Effector memory CD4-positive, alpha-beta T cell (primary cell): ENCODE measurements around the gene GNMT.
A peak's percentile ranks its signal among the peaks of the same experiment; 100 is the strongest.
"Not testable (repeated sequence)": the region's sequence is repeated elsewhere in the genome, so short reads cannot be mapped to it uniquely, and the experiment has no call there.

Source experiments
- DNase-seq, 3 donors: peaks; one replicate each; pipeline ENCODE4 v3.0.0-alpha.2; 2020
- H3K27ac ChIP-seq: 2 replicates; pipeline ENCODE4 v1.7.0; 2013; ENCODE audit warnings: mild to moderate bottlenecking, low read length, moderate library complexity; ENCODE audit not compliant: insufficient read depth, poor library complexity, severe bottlenecking
- H3K27me3 ChIP-seq: replicated peaks from 2 replicates; pipeline ENCODE4 v1.7.0; 2013; ENCODE audit warnings: mild to moderate bottlenecking, low read length; ENCODE audit not compliant: insufficient read depth, control insufficient read depth, poor library complexity, severe bottlenecking
- H3K36me3 ChIP-seq: 2 replicates; pipeline ENCODE4 v1.7.0; 2013; ENCODE audit warnings: mild to moderate bottlenecking, low read length, moderate library complexity; ENCODE audit not compliant: control insufficient read depth, insufficient read depth
- H3K4me1 ChIP-seq: 2 replicates; pipeline ENCODE4 v1.7.0; 2013; ENCODE audit warnings: low read length, mild to moderate bottlenecking; ENCODE audit not compliant: control insufficient read depth, insufficient read depth, poor library complexity, severe bottlenecking
- H3K4me3 ChIP-seq: 2 replicates; pipeline ENCODE4 v1.7.0; 2013; ENCODE audit warnings: low read length, low read depth, mild to moderate bottlenecking; ENCODE audit not compliant: insufficient read depth, poor library complexity, severe bottlenecking
- H3K9me3 ChIP-seq: 2 replicates; pipeline ENCODE4 v1.7.0; 2013; ENCODE audit warnings: mild to moderate bottlenecking, low read length, moderate library complexity; ENCODE audit not compliant: control insufficient read depth

GNMT gene

DNA sequence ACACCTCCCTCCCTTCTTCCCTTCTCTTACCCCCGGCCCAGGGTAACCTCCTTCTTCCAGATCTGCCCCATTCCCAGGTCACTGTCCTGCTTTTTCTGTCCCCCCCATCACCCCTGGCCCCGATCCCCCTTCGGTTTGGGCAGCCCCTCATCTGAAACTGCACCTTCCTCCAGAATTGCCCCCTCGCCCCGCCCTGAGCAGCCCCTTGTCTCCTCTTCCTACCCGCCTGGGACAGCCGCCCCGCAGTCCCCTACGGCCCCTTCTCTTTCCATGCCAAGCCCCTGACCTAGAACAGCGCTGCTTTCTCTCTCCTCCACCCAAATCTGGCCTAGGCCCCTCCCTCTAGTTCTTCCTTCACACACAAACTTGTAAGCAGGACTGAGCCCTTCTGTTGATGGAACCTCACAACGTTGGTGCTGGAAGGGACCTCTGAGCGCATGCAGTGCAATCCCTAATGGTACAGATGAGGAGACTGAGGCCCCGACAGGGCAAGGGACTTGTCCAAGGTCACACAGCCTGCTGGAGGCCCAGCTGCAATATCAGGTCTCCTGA is 24.4 kb downstream of the GNMT start:
- Histone ChIP-seq H3K27ac (peak overlapping the region; percentile 85), H3K4me3 (peak overlapping the region; percentile 95), H3K36me3 (peaks cover 15% of the 10 kb centered on the region), H3K4me1 (peaks cover 40% of the 10 kb centered on the region), H3K9me3 (no peaks in the 10 kb centered on the region), H3K27me3 (no peaks in the 10 kb centered on the region)
- no peak for DNase-seq

DNA sequence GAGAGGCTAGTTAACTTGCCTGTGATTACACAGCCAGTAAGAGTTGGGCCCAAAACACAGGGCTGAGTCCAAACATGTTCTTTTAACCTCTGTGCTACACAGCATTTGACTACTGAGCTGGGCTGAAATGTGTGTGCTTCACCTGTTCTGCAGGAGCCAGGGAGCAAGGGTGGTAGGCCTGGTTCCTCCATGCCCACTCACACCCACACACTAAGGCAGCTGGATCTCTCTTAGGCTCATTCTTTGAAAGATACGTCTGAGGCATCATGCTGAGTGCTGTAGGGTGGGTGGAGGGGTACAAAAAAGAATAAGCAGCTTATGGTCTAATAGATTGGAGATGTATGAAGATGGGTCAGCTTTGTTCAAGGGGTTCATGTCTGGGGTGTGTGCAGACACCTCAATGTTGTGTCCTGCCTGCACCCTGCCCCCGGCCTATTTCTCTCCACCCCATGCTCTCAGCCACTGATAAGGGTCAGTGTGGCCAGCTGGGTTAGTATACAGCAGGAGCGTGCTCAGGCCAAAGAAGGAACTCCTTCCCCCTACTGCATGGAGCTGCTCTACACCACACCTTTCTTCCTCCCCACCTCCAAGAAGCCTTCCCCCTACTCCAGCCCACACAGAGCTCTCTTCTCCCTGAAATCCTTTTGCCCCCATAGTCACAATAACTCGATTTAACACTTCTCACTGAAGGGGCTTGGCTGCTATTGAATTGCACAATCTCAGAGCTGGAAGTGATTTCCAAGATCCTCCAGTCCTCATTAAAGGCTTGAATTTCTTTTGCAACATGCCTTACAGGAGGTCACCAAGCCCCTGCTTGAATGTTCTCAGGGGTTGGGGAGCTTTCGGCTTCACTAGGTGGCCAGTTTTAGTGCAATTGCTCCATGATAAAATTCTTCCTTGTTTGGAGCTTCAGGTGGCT is 27.2 kb downstream of the GNMT start:
- Histone ChIP-seq H3K27me3 (no peaks in the 10 kb centered on the region), H3K27ac (no peak overlapping the region), H3K4me1 (peaks cover 33% of the 10 kb centered on the region), H3K36me3 (peaks cover 27% of the 10 kb centered on the region), H3K4me3 (no peak overlapping the region), H3K9me3 (no peaks in the 10 kb centered on the region)
- DNase-seq: no peak

DNA sequence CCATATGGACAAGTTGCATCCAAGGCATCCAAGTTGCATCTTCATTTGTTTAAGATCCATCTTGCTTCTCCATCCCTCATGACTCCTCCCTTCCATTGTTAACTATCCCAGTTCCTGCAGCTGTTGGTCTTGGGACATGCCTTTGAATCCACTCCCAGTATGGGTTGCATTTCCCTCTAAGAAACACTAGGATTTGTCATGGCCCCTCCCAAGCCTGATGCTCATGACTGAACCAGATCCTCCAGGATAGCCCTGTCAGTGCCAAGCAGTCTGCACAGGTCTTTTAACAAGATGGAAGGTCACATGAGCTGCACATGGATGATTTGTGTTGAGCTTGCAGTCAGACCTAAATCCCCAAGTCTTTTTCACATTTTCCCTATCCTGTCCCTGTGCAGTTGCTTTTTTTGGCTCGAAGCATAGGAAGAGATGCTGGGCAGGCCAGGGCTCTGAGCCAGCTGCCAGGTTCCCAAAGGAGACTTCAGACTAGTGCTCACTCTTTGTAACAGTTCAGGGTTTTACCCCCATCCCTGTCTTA is 28.0 kb downstream of the GNMT start:
- Histone ChIP-seq H3K4me1 (peaks cover 32% of the 10 kb centered on the region), H3K27ac (no peak overlapping the region), H3K27me3 (no peaks in the 10 kb centered on the region), H3K36me3 (peaks cover 27% of the 10 kb centered on the region), H3K9me3 (no peaks in the 10 kb centered on the region), H3K4me3 (no peak overlapping the region)
- DNase-seq: no peak

DNA sequence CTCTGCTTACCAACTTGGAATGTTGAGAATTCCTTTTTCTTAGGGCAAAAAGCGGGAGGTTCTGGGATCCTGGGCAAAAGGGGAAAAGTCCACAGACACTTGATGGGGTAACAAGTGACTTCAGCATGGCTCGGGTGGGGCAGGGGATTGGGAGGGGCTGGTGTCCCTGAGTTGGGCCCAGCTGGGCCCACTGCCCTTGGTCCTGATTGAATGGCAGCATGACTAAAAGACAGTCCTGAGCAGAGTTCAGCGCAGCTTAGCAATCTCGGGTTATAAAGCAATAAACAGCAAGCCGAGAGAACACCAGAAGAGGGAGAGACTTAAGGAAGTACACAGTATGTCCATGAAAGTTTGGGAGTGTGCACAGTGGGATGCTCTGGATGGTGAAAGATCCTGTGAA is 29.4 kb downstream of the GNMT start:
- no peaks in the 10 kb centered on the region for H3K9me3 ChIP-seq
- H3K4me3 ChIP-seq: no peak overlapping the region
- H3K27ac ChIP-seq: no peak overlapping the region
- peaks cover 31% of the 10 kb centered on the region for H3K36me3 ChIP-seq
- peaks cover 27% of the 10 kb centered on the region for H3K4me1 ChIP-seq
- no peaks in the 10 kb centered on the region for H3K27me3 ChIP-seq
- no peak for DNase-seq

DNA sequence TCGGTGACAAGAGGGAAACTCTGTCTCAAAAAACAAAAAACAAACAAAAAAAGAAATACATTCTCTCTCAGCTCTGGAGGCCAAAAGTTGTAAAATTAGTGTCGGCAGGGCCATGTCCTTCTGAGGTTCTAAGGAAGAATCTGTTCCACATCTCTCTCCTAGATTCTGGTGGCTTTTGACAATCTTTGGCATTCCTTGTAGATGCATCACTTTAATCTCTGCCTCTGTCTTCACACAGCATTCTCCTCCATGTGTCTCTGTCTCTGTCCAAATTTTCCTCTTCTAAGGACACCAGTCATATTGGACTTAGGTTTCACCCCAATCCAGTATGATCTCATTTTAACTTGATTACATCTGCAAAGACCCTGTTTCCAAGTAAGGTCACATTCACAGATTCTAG is 32.9 kb downstream of the GNMT start:
- no peak overlapping the region for H3K4me3 ChIP-seq
- no peaks in the 10 kb centered on the region for H3K27me3 ChIP-seq
- no peak for DNase-seq
- no peak overlapping the region for H3K27ac ChIP-seq
- no peaks in the 10 kb centered on the region for H3K4me1 ChIP-seq
- peaks cover 31% of the 10 kb centered on the region for H3K36me3 ChIP-seq
- no peaks in the 10 kb centered on the region for H3K9me3 ChIP-seq

DNA sequence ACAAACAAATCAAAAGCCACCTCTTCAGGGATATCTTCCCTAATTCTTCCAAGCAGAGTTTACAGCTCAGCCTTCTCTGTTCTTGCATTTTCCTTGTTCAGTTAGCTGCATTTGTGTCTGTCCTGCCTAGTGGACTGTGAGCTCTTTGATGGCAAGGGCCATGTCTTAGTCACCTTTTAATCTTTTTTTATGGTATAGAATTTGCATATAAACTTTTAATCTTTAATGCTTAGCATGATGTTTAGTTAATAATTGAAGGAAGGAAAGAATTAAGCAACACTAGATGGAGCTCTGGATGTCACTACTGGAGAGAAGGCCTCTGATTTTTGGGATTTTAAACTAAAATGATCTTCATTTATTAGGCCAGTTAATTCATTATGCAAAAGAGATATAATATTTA is 36.0 kb downstream of the GNMT start:
- DNase-seq: no peak
- no peak overlapping the region for H3K27ac ChIP-seq
- H3K36me3 ChIP-seq: peaks cover 11% of the 10 kb centered on the region

DNA sequence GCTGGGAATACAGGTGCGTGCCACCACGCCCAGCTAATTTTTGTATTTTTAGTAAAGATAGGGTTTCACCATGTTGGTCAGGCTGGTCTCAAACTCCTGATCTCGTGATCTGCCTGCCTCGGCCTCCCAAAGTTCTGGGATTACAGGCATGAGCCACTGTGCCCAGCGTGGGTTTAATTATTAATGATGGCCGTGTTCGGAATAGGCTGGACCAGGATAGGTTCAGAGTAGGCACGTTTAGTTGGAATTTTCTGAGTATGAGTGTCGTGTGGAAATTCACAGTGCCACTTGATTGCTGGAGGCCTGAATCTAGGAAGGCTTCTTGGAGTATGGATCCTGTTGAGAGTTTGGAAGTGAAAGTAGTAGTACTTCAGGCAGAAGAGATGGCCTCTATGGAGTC is 37.7 kb downstream of the GNMT start:
- not testable (repeated sequence) for H3K9me3 ChIP-seq, H3K27ac ChIP-seq, H3K27me3 ChIP-seq, DNase-seq, H3K36me3 ChIP-seq, H3K4me3 ChIP-seq, H3K4me1 ChIP-seq

More for the DNA sequence above, 36.0 kb downstream of the GNMT start:
- H3K27me3 ChIP-seq: no peaks in the 10 kb centered on the region
- H3K4me1 ChIP-seq: no peaks in the 10 kb centered on the region
- no peak overlapping the region for H3K4me3 ChIP-seq
- no peaks in the 10 kb centered on the region for H3K9me3 ChIP-seq

DNA sequence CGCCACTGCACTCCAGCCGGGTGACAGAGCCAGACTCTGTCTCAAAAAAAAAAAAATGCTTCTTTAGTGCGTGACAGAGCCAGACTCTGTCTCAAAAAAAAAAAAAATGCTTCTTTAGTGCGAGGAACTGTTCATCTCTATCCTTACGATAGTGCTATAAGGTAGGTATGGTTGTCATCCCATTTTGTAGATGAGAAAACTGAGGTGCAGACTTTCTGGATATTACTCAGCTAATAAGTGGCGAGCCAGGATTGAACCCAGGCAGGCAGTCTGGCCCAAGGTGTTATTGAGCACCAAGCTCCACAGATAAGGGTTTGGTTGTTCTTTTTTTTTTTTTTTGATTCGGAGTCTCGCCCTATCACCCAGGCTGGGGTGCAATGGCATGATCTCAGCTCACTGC is 41.3 kb downstream of the GNMT start:
- Histone ChIP-seq H3K4me1 (no peaks in the 10 kb centered on the region), H3K36me3 (peaks cover 13% of the 10 kb centered on the region), H3K27ac (no peak overlapping the region), H3K9me3 (no peaks in the 10 kb centered on the region), H3K27me3 (no peaks in the 10 kb centered on the region), H3K4me3 (no peak overlapping the region)
- DNase-seq: no peak

DNA sequence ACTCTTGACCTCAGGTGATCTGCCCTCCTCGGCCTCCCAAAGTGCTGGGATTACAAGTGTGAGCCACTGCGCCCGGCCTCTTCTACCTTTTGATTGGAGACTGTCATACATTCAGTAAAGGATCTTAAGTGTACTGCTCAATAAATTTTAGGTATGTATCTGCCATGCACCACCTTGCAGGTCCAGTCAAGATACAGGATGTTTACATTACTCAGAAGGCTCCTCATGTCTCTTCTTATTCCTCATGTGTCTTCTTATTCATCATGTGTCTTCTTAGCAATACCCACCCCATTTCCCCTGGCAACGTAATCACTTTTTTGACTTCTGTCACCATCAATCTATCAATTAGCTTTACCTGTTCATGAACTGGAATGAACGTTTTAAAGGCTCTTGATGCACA is 45.3 kb downstream of the GNMT start:
- no peak overlapping the region for H3K4me3 ChIP-seq
- no peaks in the 10 kb centered on the region for H3K27me3 ChIP-seq
- peaks cover 2% of the 10 kb centered on the region for H3K4me1 ChIP-seq
- H3K9me3 ChIP-seq: no peaks in the 10 kb centered on the region
- DNase-seq: no peak
- H3K36me3 ChIP-seq: peaks cover 47% of the 10 kb centered on the region
- H3K27ac ChIP-seq: no peak overlapping the region

DNA sequence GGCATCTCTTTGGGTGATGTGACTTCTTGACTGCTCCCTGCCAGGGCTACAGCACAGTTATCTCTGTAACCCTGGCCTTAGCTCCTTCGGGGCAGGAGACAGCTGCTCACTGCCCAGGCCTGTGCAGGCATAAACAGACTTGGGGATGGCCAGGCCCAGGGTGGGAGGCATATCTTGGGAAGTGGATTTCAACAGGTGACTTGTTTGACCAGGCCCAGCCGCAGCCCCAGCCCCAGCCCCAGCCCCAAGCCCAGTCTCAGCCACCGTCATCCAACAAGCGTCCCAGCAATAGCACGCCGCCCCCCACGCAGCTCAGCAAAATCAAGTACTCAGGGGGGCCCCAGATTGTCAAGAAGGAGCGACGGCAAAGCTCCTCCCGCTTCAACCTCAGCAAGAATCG is 45.7 kb downstream of the GNMT start:
- Histone ChIP-seq H3K36me3 (peaks cover 52% of the 10 kb centered on the region), H3K27me3 (no peaks in the 10 kb centered on the region), H3K4me1 (peaks cover 2% of the 10 kb centered on the region), H3K4me3 (no peak overlapping the region), H3K9me3 (no peaks in the 10 kb centered on the region), H3K27ac (no peak overlapping the region)
- no peak for DNase-seq
